Neural progenitor cell (in vitro differentiated cells): ENCODE results near the gene AQP12B. TPM values are rescaled to one million over a fixed set of nuclear protein-coding genes. Genes with fewer than 3 reads are reported as not detected.
"Not testable (repeated sequence)": the region's sequence is repeated elsewhere in the genome, so short reads cannot be mapped to it uniquely, and the experiment has no call there.

Source experiments
- DNase-seq: peaks from one replicate; pipeline ENCODE4 v3.0.0-alpha.2; 2016; ENCODE audit warnings: low spot score
- H2AFZ ChIP-seq: fragments of 200-600 bp; sonication (generic); replicated peaks from 2 replicates; pipeline ENCODE4 v1.6.1; 2016; ENCODE audit warnings: antibody characterized with exemption
- H3F3A ChIP-seq: fragments of 200-600 bp; sonication (generic); 2 replicates; pipeline ENCODE4 v1.6.1; 2016; ENCODE audit warnings: antibody characterized with exemption, low read depth
- H3K27ac ChIP-seq: fragments of 200-600 bp; sonication (generic); 2 replicates; pipeline ENCODE4 v1.5.1; 2016; ENCODE audit warnings: mild to moderate bottlenecking
- H3K27me3 ChIP-seq: fragments of 200-600 bp; sonication (generic); 2 replicates; pipeline ENCODE4 v1.6.1; 2016; ENCODE audit warnings: mild to moderate bottlenecking, moderate library complexity
- H3K36me3 ChIP-seq: fragments of 200-600 bp; sonication (generic); 2 replicates; pipeline ENCODE4 v1.5.1; 2016
- H3K4me1 ChIP-seq: fragments of 200-600 bp; sonication (generic); 2 replicates; pipeline ENCODE4 v1.6.1; 2016; ENCODE audit warnings: mixed run types
- H3K4me2 ChIP-seq: fragments of 200-600 bp; sonication (generic); 2 replicates; pipeline ENCODE4 v1.6.1; 2016
- H3K4me3 ChIP-seq: fragments of 200-600 bp; sonication (generic); 2 replicates; pipeline ENCODE4 v1.5.1; 2016
- H3K79me2 ChIP-seq: fragments of 200-600 bp; sonication (generic); 2 replicates; pipeline ENCODE4 v1.6.1; 2016; ENCODE audit warnings: low read depth
- H3K9ac ChIP-seq: fragments of 200-600 bp; sonication (generic); 2 replicates; pipeline ENCODE4 v1.6.1; 2016
- H3K9me3 ChIP-seq: fragments of 200-600 bp; sonication (generic); 2 replicates; pipeline ENCODE4 v1.5.1; 2016; ENCODE audit warnings: low read depth
- H4K20me1 ChIP-seq: fragments of 200-600 bp; sonication (generic); 2 replicates; pipeline ENCODE4 v1.6.1; 2016; ENCODE audit warnings: low read depth
- H3K27ac Mint-ChIP-seq: 3 replicates; pipeline ENCODE4 v1.8.0; 2021; ENCODE audit warnings: mixed read lengths
- H3K27me3 Mint-ChIP-seq: 2 replicates; pipeline ENCODE4 v1.8.0; 2022; ENCODE audit warnings: low read depth, mild to moderate bottlenecking, inconsistent platforms, moderate library complexity, mixed read lengths; ENCODE audit not compliant: insufficient read depth
- H3K36me3 Mint-ChIP-seq: 3 replicates; pipeline ENCODE4 v1.8.0; 2021; ENCODE audit warnings: mixed read lengths
- H3K4me1 Mint-ChIP-seq: 3 replicates; pipeline ENCODE4 v1.8.0; 2021; ENCODE audit warnings: mixed read lengths
- H3K4me3 Mint-ChIP-seq: 3 replicates; pipeline ENCODE4 v1.8.0; 2021; ENCODE audit warnings: mild to moderate bottlenecking, moderate library complexity, mixed read lengths
- H3K9me3 Mint-ChIP-seq: 3 replicates; pipeline ENCODE4 v1.8.0; 2020; ENCODE audit warnings: mixed read lengths
- EZH2 ChIP-seq: fragments of 200-600 bp; sonication (generic); IDR thresholded peaks from 2 replicates; pipeline ENCODE4 v1.6.1; 2017; ENCODE audit warnings: antibody characterized with exemption, mild to moderate bottlenecking, moderate library complexity
- EZH2phosphoT487 ChIP-seq: fragments of 200-600 bp; sonication (generic); IDR thresholded peaks from 2 replicates; pipeline ENCODE4 v1.6.1; 2017; ENCODE audit warnings: antibody characterized with exemption
- total RNA-seq: library from RNA; depleted of rRNA; stranded (reverse); fragments of >200 nt; gene quantifications from 2 replicates; pipeline ENCODE4 v1.2.3, GENCODE V29; 2015; ENCODE audit warnings: low replicate concordance
- TF ChIP-seq, protein P1 (sequence below): fragments of 200-600 bp; sonication (generic); IDR thresholded peaks from 2 replicates; pipeline ENCODE4 v1.5.1; 2017; ENCODE audit warnings: antibody characterized with exemption, mild to moderate bottlenecking

AQP12B gene
- total RNA-seq, result not detected in 2 replicates

- H3F3A ChIP-seq, H3K4me1 Mint-ChIP-seq, H3K36me3 Mint-ChIP-seq, H3K27me3 ChIP-seq, H3K27me3 Mint-ChIP-seq, H3K4me2 ChIP-seq, H2AFZ ChIP-seq, H3K9me3 Mint-ChIP-seq, H3K4me1 ChIP-seq, H4K20me1 ChIP-seq, DNase-seq, H3K79me2 ChIP-seq, H3K9me3 ChIP-seq, H3K27ac Mint-ChIP-seq, H3K9ac ChIP-seq, H3K4me3 ChIP-seq, H3K27ac ChIP-seq, H3K36me3 ChIP-seq, H3K4me3 Mint-ChIP-seq: not testable (repeated sequence)
These were observed at the start of gene AQP12B for GRCh38 chr2:240682431-240683224. Gene AQP12B, minus strand, starts transcription at chr2:240682885. Its CDS starts 48 bp downstream, at chr2:240682837.

- Histone ChIP-seq H2AFZ (no peak overlapping the region), H3K4me1 (no peaks in the 10 kb centered on the region), H3K27ac (no peak overlapping the region), H3F3A (no peaks in the 10 kb centered on the region), H3K9ac (no peak overlapping the region), H3K9me3 (no peaks in the 10 kb centered on the region), H3K79me2 (no peaks in the 10 kb centered on the region), H3K4me3 (no peak overlapping the region), H3K36me3 (no peaks in the 10 kb centered on the region), H4K20me1 (no peaks in the 10 kb centered on the region), H3K4me2 (no peak overlapping the region), H3K27me3 (no peaks in the 10 kb centered on the region)
- DNase-seq, result no peak
- H3K27ac Mint-ChIP-seq, result no peak overlapping the region
- no peaks in the 10 kb centered on the region for H3K36me3 Mint-ChIP-seq
- peaks cover 6% of the 10 kb centered on the region for H3K27me3 Mint-ChIP-seq
- peaks cover 3% of the 10 kb centered on the region for H3K4me1 Mint-ChIP-seq
- TF ChIP-seq, protein P1, sequence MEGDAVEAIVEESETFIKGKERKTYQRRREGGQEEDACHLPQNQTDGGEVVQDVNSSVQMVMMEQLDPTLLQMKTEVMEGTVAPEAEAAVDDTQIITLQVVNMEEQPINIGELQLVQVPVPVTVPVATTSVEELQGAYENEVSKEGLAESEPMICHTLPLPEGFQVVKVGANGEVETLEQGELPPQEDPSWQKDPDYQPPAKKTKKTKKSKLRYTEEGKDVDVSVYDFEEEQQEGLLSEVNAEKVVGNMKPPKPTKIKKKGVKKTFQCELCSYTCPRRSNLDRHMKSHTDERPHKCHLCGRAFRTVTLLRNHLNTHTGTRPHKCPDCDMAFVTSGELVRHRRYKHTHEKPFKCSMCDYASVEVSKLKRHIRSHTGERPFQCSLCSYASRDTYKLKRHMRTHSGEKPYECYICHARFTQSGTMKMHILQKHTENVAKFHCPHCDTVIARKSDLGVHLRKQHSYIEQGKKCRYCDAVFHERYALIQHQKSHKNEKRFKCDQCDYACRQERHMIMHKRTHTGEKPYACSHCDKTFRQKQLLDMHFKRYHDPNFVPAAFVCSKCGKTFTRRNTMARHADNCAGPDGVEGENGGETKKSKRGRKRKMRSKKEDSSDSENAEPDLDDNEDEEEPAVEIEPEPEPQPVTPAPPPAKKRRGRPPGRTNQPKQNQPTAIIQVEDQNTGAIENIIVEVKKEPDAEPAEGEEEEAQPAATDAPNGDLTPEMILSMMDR, result no peak
- TF ChIP-seq EZH2phosphoT487 (no peak), EZH2 (no peak)
- no peak overlapping the region for H3K4me3 Mint-ChIP-seq
- no peaks in the 10 kb centered on the region for H3K9me3 Mint-ChIP-seq
These were observed 49.5 kb upstream of the AQP12B start for GRCh38 chr2:240732184-240732583.

- H3K36me3 ChIP-seq, result no peaks in the 10 kb centered on the region
- H4K20me1 ChIP-seq, result no peaks in the 10 kb centered on the region
- Mint-ChIP-seq H3K36me3 (no peaks in the 10 kb centered on the region), H3K9me3 (no peaks in the 10 kb centered on the region), H3K4me1 (peaks cover 3% of the 10 kb centered on the region), H3K4me3 (no peak overlapping the region), H3K27me3 (peaks cover 4% of the 10 kb centered on the region), H3K27ac (peak overlapping the region; percentile 86)
- TF ChIP-seq EZH2phosphoT487 (no peak), EZH2 (no peak)
- TF ChIP-seq, protein P1, result no peak
- no peaks in the 10 kb centered on the region for H3K4me1 ChIP-seq
- H3K9me3 ChIP-seq, result no peaks in the 10 kb centered on the region
- no peak overlapping the region for H3K9ac ChIP-seq
- no peak for DNase-seq
- H3K79me2 ChIP-seq, result no peaks in the 10 kb centered on the region
- H3F3A ChIP-seq, result no peaks in the 10 kb centered on the region
- H3K4me3 ChIP-seq, result no peak overlapping the region
- H3K4me2 ChIP-seq, result no peak overlapping the region
- H3K27me3 ChIP-seq, result no peaks in the 10 kb centered on the region
- no peak overlapping the region for H3K27ac ChIP-seq
- no peak overlapping the region for H2AFZ ChIP-seq
These were observed 48.5 kb upstream of the AQP12B start for GRCh38 chr2:240731178-240731545.

GRCh38 chr2:240730501-240731177, 48.0 kb upstream of the AQP12B start:
- Histone ChIP-seq H3F3A (no peaks in the 10 kb centered on the region), H3K36me3 (no peaks in the 10 kb centered on the region), H3K9me3 (no peaks in the 10 kb centered on the region), H3K4me1 (no peaks in the 10 kb centered on the region), H4K20me1 (no peaks in the 10 kb centered on the region), H3K4me3 (no peak overlapping the region), H2AFZ (no peak overlapping the region), H3K27me3 (no peaks in the 10 kb centered on the region), H3K4me2 (no peak overlapping the region), H3K9ac (no peak overlapping the region), H3K79me2 (no peaks in the 10 kb centered on the region), H3K27ac (no peak overlapping the region)
- peak overlapping the region; percentile 86 for H3K27ac Mint-ChIP-seq
- no peak for DNase-seq
- H3K4me3 Mint-ChIP-seq, result no peak overlapping the region
- TF ChIP-seq, protein P1, result no peak
- TF ChIP-seq EZH2 (no peak), EZH2phosphoT487 (no peak)
- H3K4me1 Mint-ChIP-seq, result peaks cover 3% of the 10 kb centered on the region
- H3K9me3 Mint-ChIP-seq, result no peaks in the 10 kb centered on the region
- no peaks in the 10 kb centered on the region for H3K36me3 Mint-ChIP-seq
- peaks cover 4% of the 10 kb centered on the region for H3K27me3 Mint-ChIP-seq
